BJ (cell line): ENCODE results near the gene RNF150. TPM values are rescaled to one million over a fixed set of nuclear protein-coding genes. Genes with fewer than 3 reads are reported as not detected.

Experiments
- CTCF ChIA-PET: fragments of 350-600 bp; formaldehyde crosslinking; extraction: SDS; loops from one replicate; lab custom pipeline; 2021; ENCODE audit warnings: antibody characterized with exemption, inconsistent platforms; lab: Yijun Ruan, JAX
- POLR2A ChIA-PET: fragments of 300-600 bp; sonication (Branson Sonifier 250); formaldehyde crosslinking; extraction: SDS; loops from one replicate; lab custom pipeline; 2021; ENCODE audit warnings: antibody characterized with exemption; lab: Charles Lee
- DNase-seq: peaks from one replicate; pipeline ENCODE4 v3.0.0-alpha.2; 2011; ENCODE audit warnings: low read depth
- H3K27me3 ChIP-seq: 2 replicates; pipeline ENCODE4 v1.6.0; 2011; ENCODE audit warnings: low read length; ENCODE audit not compliant: control insufficient read depth, insufficient read depth
- H3K36me3 ChIP-seq: 2 replicates; pipeline ENCODE4 v1.5.1; 2011; ENCODE audit warnings: low read length; ENCODE audit not compliant: control insufficient read depth, insufficient read depth
- H3K4me3 ChIP-seq: 2 replicates; pipeline ENCODE4 v1.5.1; 2011; ENCODE audit warnings: low read depth, mild to moderate bottlenecking, control low read depth, low read length
- polyA plus RNA-seq: library from polyadenylated mRNA; depleted of rRNA; stranded (reverse); fragments of >200 nt; gene quantifications from 2 replicates; pipeline ENCODE4 v1.2.3, GENCODE V29; 2011
- TF ChIP-seq, protein P1 (sequence below): IDR thresholded peaks from 2 replicates; pipeline ENCODE4 v1.5.1; 2011; ENCODE audit warnings: low read depth, mild to moderate bottlenecking, control low read depth, inconsistent platforms, low read length, moderate library complexity; ENCODE audit not compliant: insufficient read depth

Gene RNF150
- polyA plus RNA-seq, 1 experiment: 47.7 TPM

DNA sequence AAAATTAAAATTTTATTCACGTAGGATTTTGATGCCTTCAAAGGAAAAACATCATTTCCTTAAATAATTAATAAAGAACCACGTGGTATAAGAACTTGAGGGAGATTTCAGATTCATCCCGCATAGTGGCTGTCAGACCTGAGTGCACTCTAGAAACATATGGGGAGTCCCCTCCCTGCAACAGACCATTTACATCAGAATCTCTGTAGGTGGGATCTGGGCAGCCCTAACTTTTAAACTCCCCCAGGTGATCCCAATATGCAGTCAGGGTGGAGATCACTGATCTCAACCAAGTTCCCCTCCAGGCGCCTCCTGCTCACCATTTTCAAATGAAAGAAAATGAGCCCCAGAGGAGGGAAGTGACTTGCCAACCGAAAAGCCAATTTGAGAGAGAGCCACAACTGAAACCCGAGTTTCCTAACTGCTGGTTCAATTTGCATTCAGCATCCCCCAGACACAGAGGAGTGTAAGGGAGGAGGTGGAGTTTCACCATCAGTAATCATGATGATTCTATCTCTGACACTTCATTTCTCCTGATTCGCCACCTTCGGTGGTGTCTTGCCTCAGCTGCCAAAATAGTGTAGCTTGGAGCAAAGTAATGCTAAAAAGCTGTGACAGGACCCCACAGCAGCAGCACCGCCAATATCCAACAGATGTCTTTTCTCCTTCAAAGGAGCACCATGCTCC lies 11.4 kb downstream of the RNF150 start:
- CTCF ChIA-PET: interaction anchor here (0.6 kb wide), 1 partner anchor 250 kb away, joined by 3 read pairs; no protein-coding TSS in a partner anchor
- DNase-seq: no peak

DNA sequence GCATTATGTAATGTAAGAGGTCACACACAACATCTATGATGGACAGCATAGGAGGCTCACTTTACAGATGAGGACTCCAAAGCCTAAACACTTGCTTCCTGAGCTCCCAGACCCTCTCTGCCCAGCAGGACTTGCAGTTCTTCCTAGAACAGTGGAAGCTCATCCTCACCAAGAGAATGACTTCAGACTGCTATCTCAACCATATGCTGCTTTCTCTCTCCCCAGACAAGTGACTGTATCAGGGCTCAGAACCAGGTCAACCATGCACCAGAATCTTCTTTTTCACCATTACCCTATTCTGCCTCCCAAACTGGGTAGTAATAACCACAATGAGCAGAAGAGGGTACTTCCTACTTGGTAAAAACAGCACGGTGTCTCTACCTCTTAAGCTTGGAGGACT lies 12.2 kb downstream of the RNF150 start:
- TF ChIP-seq, protein P1, sequence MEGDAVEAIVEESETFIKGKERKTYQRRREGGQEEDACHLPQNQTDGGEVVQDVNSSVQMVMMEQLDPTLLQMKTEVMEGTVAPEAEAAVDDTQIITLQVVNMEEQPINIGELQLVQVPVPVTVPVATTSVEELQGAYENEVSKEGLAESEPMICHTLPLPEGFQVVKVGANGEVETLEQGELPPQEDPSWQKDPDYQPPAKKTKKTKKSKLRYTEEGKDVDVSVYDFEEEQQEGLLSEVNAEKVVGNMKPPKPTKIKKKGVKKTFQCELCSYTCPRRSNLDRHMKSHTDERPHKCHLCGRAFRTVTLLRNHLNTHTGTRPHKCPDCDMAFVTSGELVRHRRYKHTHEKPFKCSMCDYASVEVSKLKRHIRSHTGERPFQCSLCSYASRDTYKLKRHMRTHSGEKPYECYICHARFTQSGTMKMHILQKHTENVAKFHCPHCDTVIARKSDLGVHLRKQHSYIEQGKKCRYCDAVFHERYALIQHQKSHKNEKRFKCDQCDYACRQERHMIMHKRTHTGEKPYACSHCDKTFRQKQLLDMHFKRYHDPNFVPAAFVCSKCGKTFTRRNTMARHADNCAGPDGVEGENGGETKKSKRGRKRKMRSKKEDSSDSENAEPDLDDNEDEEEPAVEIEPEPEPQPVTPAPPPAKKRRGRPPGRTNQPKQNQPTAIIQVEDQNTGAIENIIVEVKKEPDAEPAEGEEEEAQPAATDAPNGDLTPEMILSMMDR: no peak
- no peak for DNase-seq
- CTCF ChIA-PET: no interaction called here
- Histone ChIP-seq H3K4me3 (no peak overlapping the region), H3K27me3 (no peaks in the 10 kb centered on the region), H3K36me3 (no peaks in the 10 kb centered on the region; the same call in 1 of the 2 replicates)
- POLR2A ChIA-PET: interaction anchor here (0.7 kb wide), 1 partner anchor 597 kb away, joined by 4 read pairs; the partner anchor contains the start of gene ELMOD2

More for the DNA sequence above, 11.4 kb downstream of the RNF150 start:
- Histone ChIP-seq H3K36me3 (no peaks in the 10 kb centered on the region; the same call in 1 of the 2 replicates), H3K27me3 (no peaks in the 10 kb centered on the region), H3K4me3 (no peak overlapping the region)
- TF ChIP-seq, protein P1: no peak
- POLR2A ChIA-PET: interaction anchor here (0.7 kb wide), 1 partner anchor 28 kb away, joined by 3 read pairs; no protein-coding TSS in a partner anchor

DNA sequence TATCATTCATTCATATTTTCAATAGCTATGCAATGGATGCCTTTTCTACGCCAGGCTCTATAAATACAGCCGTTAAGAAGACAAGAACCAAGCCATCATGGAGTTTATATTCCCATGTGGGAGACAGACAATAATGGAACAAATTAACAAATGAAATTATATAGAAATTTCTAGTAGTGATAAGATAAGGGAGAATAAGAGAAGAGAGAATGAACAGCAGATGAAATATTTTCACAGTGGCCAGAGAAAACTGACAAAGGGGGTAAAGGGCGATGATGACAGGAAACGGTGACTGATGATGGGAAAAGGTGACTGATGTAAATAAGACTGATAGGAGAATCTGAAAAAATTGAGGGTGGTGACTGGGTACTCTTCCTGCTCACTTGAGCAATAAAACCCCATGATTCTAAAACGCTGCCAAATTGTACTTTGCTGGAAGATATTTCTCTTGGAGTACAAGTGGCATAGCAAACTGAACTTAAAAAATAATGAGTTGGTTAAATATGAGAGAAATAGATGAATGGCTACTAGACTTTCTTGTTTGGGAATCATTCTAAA lies 13.2 kb downstream of the RNF150 start:
- ChIA-PET POLR2A (no interaction called here), CTCF (no interaction called here)
- Histone ChIP-seq H3K36me3 (no peaks in the 10 kb centered on the region; the same call in 1 of the 2 replicates), H3K4me3 (no peak overlapping the region), H3K27me3 (no peaks in the 10 kb centered on the region)
- no peak for DNase-seq
- TF ChIP-seq, protein P1: no peak

DNA sequence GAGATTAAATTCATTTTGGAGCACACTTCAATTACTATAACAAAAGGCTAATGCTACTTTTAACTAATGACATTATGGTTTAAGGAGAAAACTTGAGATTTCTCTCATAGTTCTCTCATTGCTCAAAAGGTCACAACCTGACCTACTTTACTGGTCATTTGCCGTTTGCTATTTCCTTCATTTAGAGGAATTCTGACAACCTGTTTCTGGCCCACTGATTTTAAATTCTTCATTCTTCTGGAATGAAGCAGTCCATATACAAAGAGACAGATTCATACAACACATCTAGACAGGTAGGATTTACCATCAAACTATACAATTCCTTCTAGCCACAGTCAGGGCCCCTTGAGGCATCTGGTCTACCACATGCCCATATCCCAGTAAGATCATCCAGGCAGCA lies 14.2 kb downstream of the RNF150 start:
- TF ChIP-seq, protein P1: no peak
- no peak overlapping the region for H3K4me3 ChIP-seq
- DNase-seq: no peak
- H3K36me3 ChIP-seq: no peaks in the 10 kb centered on the region; the same call in 1 of the 2 replicates
- CTCF ChIA-PET: no interaction called here
- no peaks in the 10 kb centered on the region for H3K27me3 ChIP-seq
- POLR2A ChIA-PET: no interaction called here

DNA sequence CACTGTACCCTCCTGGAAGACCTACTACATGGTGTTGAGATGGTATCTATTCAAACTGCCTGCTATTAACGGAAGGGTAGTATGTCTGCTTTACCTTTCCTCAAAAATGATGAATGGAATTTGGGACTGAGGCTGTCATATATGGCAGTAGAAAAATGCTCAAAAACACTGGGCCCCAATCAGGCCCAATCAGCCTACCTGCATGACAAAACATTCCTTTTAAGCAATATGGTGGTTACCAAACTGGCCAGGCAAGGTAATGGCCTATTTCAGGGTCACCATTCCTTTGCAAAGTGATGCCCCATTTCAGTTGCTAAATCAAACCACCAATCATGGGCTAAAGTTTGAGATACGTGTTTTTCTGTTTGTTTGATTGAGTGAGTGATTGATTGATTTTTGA lies 14.9 kb downstream of the RNF150 start:
- TF ChIP-seq, protein P1: no peak
- no peak for DNase-seq

More for the DNA sequence above, 14.9 kb downstream of the RNF150 start:
- Histone ChIP-seq H3K36me3 (no peaks in the 10 kb centered on the region; the same call in 1 of the 2 replicates), H3K27me3 (no peaks in the 10 kb centered on the region), H3K4me3 (no peak overlapping the region)
- CTCF ChIA-PET: no interaction called here
- POLR2A ChIA-PET: no interaction called here
